ENCODE measurements around the gene MFN2.

Gene MFN2

DNA sequence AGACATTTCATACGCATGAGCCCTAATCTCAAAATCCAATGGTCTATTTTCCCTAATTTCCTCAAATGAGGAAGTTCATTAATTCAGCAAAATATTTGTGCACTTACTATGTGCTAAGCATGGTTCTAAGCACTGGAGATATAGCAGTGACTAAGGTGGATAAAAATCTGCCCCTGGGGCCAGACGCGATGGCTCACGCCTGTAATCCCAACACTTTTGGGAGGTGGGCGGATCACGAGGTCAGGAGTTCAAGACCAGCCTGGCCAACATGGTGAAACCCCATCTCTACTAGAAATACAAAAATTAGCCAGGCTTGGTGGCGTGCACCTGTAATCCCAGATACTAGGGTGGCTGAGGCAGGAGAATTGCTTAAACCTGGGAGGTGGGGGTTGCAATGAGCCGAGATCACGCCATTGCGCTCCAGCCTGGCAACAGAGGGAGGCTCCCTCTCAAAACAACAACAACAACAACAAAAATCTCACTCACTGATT is 34.8 kb downstream of the MFN2 start:
- Histone ChIP-seq H3K4me1 (ENCODE audit: control insufficient read depth, insufficient read depth, low read length) (no peaks in the 10 kb centered on the region), H3K27ac (ENCODE audit: extremely low read depth, low read depth, low read length) (no peak overlapping the region), H3K9me3 (ENCODE audit: control insufficient read depth, insufficient read depth, low read depth, low read length) (no peaks in the 10 kb centered on the region), H3K36me3 (ENCODE audit: control insufficient read depth in 2 of 2, insufficient read depth in 1 of 2, low read length in 2 of 2) (peaks cover under 1 to 33% of the 10 kb centered on the region in 2 experiments; a peak in 2 of 3 replicates), H3K4me3 (ENCODE audit: low read depth, low read length) (no peak overlapping the region)
- CTCF ChIA-PET = interaction anchor here (0.6 kb wide), 1 partner anchor 29 kb away, joined by 5 read pairs; no protein-coding TSS in a partner anchor
- TF ChIP-seq ZNF133 (tag by site-specific recombination; IDR thresholded peaks at IDR 0.05) = no peak
- no peak for TF ChIP-seq ZXDB (tag by site-specific recombination; IDR thresholded peaks at IDR 0.05)
- no peak for TF ChIP-seq ZIC2 (tag by site-specific recombination; IDR thresholded peaks at IDR 0.05)
- TF ChIP-seq, protein P1, sequence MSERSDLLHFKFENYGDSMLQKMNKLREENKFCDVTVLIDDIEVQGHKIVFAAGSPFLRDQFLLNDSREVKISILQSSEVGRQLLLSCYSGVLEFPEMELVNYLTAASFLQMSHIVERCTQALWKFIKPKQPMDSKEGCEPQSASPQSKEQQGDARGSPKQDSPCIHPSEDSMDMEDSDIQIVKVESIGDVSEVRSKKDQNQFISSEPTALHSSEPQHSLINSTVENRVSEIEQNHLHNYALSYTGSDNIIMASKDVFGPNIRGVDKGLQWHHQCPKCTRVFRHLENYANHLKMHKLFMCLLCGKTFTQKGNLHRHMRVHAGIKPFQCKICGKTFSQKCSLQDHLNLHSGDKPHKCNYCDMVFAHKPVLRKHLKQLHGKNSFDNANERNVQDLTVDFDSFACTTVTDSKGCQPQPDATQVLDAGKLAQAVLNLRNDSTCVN (tag by site-specific recombination; optimal IDR thresholded peaks at IDR 0.05) = no peak
- TF ChIP-seq PBX3 (CRISPR knock-in tag; IDR thresholded peaks at IDR 0.05) = no peak
- TF ChIP-seq ZSCAN16 (tag by site-specific recombination; IDR thresholded peaks at IDR 0.05) = no peak
- TF ChIP-seq ZNF169 (tag by site-specific recombination; IDR thresholded peaks at IDR 0.05) = no peak
- no peak for TF ChIP-seq YY2 (tag by site-specific recombination; IDR thresholded peaks at IDR 0.05)
- TF ChIP-seq ZNF707 (tag by site-specific recombination; IDR thresholded peaks at IDR 0.05) = no peak
- no peak for TF ChIP-seq ZNF146 (tag by site-specific recombination; IDR thresholded peaks at IDR 0.05)
- no peak for TF ChIP-seq ZNF843 (tag by site-specific recombination; IDR thresholded peaks at IDR 0.05)
- POLR2A ChIA-PET = no interaction called here

GRCh38 chr1:12015499-12015898 is 35.3 kb downstream of the MFN2 start:
- no peaks in the 10 kb centered on the region for H3K4me1 ChIP-seq (ENCODE audit: control insufficient read depth, insufficient read depth, low read length)
- H3K9me3 ChIP-seq (ENCODE audit: control insufficient read depth, insufficient read depth, low read depth, low read length) = no peaks in the 10 kb centered on the region
- H3K27ac ChIP-seq (ENCODE audit: extremely low read depth, low read depth, low read length) = no peak overlapping the region
- ChIA-PET CTCF (interaction anchor here (0.9 kb wide), 1 partner anchor 13 kb away, joined by 3 read pairs; no protein-coding TSS in a partner anchor), POLR2A (no interaction called here)
- no peak overlapping the region for H3K4me3 ChIP-seq (ENCODE audit: low read depth, low read length)
- peaks cover 0 to 28% of the 10 kb centered on the region in 2 experiments; a peak in 2 of 3 replicates for H3K36me3 ChIP-seq (ENCODE audit: control insufficient read depth in 2 of 2, insufficient read depth in 1 of 2, low read length in 2 of 2)
- no peak for TF ChIP-seq ZNF548 (tag by site-specific recombination; IDR thresholded peaks at IDR 0.05)
- TF ChIP-seq ZNF707 (tag by site-specific recombination; IDR thresholded peaks at IDR 0.05) = no peak
- TF ChIP-seq, protein P2, sequence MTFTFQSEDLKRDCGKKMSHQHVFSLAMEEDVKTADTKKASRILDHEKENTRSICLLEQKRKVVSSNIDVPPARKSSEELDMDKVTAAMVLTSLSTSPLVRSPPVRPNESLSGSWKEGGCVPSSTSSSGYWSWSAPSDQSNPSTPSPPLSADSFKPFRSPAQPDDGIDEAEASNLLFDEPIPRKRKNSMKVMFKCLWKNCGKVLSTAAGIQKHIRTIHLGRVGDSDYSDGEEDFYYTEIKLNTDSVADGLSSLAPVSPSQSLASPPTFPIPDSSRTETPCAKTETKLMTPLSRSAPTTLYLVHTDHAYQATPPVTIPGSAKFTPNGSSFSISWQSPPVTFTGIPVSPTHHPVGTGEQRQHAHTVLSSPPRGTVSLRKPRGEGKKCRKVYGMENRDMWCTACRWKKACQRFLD (tag by site-specific recombination; IDR thresholded peaks at IDR 0.05) = no peak
- no peak for TF ChIP-seq PRDM6 (tag by site-specific recombination; IDR thresholded peaks at IDR 0.05)
- no peak for TF ChIP-seq ZNF2 (tag by site-specific recombination; IDR thresholded peaks at IDR 0.05)
- TF ChIP-seq ZNF175 (tag by site-specific recombination; IDR thresholded peaks at IDR 0.05) = no peak
- no peak for TF ChIP-seq ZNF433 (tag by site-specific recombination; IDR thresholded peaks at IDR 0.05; ENCODE audit: low read depth)
- TF ChIP-seq ZIC2 (tag by site-specific recombination; IDR thresholded peaks at IDR 0.05) = no peak
- TF ChIP-seq, protein P3, sequence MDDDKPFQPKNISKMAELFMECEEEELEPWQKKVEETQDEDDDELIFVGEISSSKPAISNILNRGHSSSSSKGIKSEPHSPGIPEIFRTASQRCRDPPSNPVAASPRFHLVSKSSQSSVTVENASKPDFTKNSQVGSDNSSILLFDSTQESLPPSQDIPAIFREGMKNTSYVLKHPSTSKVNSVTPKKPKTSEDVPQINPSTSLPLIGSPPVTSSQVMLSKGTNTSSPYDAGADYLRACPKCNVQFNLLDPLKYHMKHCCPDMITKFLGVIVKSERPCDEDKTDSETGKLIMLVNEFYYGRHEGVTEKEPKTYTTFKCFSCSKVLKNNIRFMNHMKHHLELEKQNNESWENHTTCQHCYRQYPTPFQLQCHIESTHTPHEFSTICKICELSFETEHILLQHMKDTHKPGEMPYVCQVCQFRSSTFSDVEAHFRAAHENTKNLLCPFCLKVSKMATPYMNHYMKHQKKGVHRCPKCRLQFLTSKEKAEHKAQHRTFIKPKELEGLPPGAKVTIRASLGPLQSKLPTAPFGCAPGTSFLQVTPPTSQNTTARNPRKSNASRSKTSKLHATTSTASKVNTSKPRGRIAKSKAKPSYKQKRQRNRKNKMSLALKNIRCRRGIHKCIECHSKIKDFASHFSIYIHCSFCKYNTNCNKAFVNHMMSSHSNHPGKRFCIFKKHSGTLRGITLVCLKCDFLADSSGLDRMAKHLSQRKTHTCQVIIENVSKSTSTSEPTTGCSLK (tag by site-specific recombination; IDR thresholded peaks at IDR 0.05) = no peak
- TF ChIP-seq, protein P4, sequence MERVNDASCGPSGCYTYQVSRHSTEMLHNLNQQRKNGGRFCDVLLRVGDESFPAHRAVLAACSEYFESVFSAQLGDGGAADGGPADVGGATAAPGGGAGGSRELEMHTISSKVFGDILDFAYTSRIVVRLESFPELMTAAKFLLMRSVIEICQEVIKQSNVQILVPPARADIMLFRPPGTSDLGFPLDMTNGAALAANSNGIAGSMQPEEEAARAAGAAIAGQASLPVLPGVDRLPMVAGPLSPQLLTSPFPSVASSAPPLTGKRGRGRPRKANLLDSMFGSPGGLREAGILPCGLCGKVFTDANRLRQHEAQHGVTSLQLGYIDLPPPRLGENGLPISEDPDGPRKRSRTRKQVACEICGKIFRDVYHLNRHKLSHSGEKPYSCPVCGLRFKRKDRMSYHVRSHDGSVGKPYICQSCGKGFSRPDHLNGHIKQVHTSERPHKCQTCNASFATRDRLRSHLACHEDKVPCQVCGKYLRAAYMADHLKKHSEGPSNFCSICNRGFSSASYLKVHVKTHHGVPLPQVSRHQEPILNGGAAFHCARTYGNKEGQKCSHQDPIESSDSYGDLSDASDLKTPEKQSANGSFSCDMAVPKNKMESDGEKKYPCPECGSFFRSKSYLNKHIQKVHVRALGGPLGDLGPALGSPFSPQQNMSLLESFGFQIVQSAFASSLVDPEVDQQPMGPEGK (tag by site-specific recombination; IDR thresholded peaks at IDR 0.05) = no peak
- no peak for TF ChIP-seq KLF16 (tag by site-specific recombination; IDR thresholded peaks at IDR 0.05)
- no peak for TF ChIP-seq MZF1 (tag by site-specific recombination; IDR thresholded peaks at IDR 0.05; ENCODE audit: borderline replicate concordance)
- no peak for TF ChIP-seq ZNF114 (tag by site-specific recombination; IDR thresholded peaks at IDR 0.05)
- no peak for TF ChIP-seq ZNF184 (tag by site-specific recombination; IDR thresholded peaks at IDR 0.05)
- TF ChIP-seq SALL2 (tag by site-specific recombination; IDR thresholded peaks at IDR 0.05; ENCODE audit: borderline replicate concordance) = no peak
